Muscle of back (tissue), 11 donors: Measurements from ENCODE around the gene EMILIN3. TPM values are rescaled to one million over a fixed set of nuclear protein-coding genes. Genes with fewer than 3 reads are reported as not detected.

ENCODE experiments used
- DNase-seq, 3 donors: peaks; one replicate each; pipeline versions ENCODE4 v3.0.0 to v3.0.0-alpha.2; 2013
- polyA plus RNA-seq, 10 donors: library from polyadenylated mRNA; unstranded; fragments of 120-200 nt; gene quantifications; one replicate each; pipeline ENCODE4 v1.2.1, GENCODE V29; 2013; ENCODE audit not compliant: insufficient read length in 10 of 10

The EMILIN3 gene
- polyA plus RNA-seq, 10 donors = 22.0 to 49.8 (median 35.2) TPM

- no peak for DNase-seq
These were observed 27.1 kb upstream of the EMILIN3 start for GRCh38 chr20:41393705-41394066.

- DNase-seq = peak in 2 of 3 donors; percentile 75 to 93
These were observed 26.5 kb upstream of the EMILIN3 start for GRCh38 chr20:41392871-41393704.

GRCh38 chr20:41392295-41392694 lies 25.7 kb upstream of the EMILIN3 start:
- DNase-seq = no peak

- no peak for DNase-seq
These were observed 25.0 kb upstream of the EMILIN3 start for GRCh38 chr20:41391587-41392001.

GRCh38 chr20:41390889-41391288 lies 24.3 kb upstream of the EMILIN3 start:
- no peak for DNase-seq

GRCh38 chr20:41387444-41387851 lies 20.8 kb upstream of the EMILIN3 start:
- DNase-seq = peak in 1 of 3 donors; percentile 87

GRCh38 chr20:41386502-41387427 lies 20.1 kb upstream of the EMILIN3 start:
- peak; percentile 73 to 96 (median 90) for DNase-seq

GRCh38 chr20:41382791-41383305 lies 16.2 kb upstream of the EMILIN3 start:
- DNase-seq = peak in 2 of 3 donors; percentile 48 to 83

GRCh38 chr20:41380551-41381193 lies 14.1 kb upstream of the EMILIN3 start:
- peak in 1 of 3 donors; percentile 36 for DNase-seq

- no peak for DNase-seq
These were observed 12.9 kb upstream of the EMILIN3 start for GRCh38 chr20:41379551-41379950.

- no peak for DNase-seq
These were observed 10.7 kb upstream of the EMILIN3 start for GRCh38 chr20:41377275-41377674.

- DNase-seq = no peak
These were observed 9.7 kb upstream of the EMILIN3 start for GRCh38 chr20:41376349-41376748.

- DNase-seq = no peak
These were observed 9.2 kb upstream of the EMILIN3 start for GRCh38 chr20:41375846-41376245.

- DNase-seq = no peak
These were observed 7.6 kb upstream of the EMILIN3 start for GRCh38 chr20:41373931-41374920.

- peak in 1 of 3 donors; percentile 39 for DNase-seq
These were observed 6.7 kb upstream of the EMILIN3 start for GRCh38 chr20:41373251-41373783.

GRCh38 chr20:41371371-41371770 lies 4.8 kb upstream of the EMILIN3 start:
- no peak for DNase-seq

- DNase-seq = no peak
These were observed 3.6 kb upstream of the EMILIN3 start for GRCh38 chr20:41370176-41370575.

- no peak for DNase-seq
These were observed 3.1 kb upstream of the EMILIN3 start for GRCh38 chr20:41369673-41370072.

- DNase-seq = no peak
These were observed 1.3 kb upstream of the EMILIN3 start for GRCh38 chr20:41367956-41368355.

GRCh38 chr20:41367393-41367695 lies 726 bp upstream of the EMILIN3 start:
- DNase-seq = peak in 1 of 3 donors; percentile 34
